A549 (cell line): ENCODE data around the gene VGLL1.

ENCODE experiments used
- CHD2 ChIP-seq: fragments of 150-350 bp; IDR thresholded peaks from 2 replicates; pipeline ENCODE4 v1.6.1; 2014; ENCODE audit warnings: low read length; ENCODE audit not compliant: partially characterized antibody
- CTCF ChIP-seq: fragments of >200 bp; sonication (Bioruptor Twin); formaldehyde crosslinking; IDR thresholded peaks from 3 replicates; pipeline ENCODE4 v1.5.1; 2016
- RAD21 ChIP-seq, 2 experiments: fragments of >200 bp in 1 of 2; sonication (Bioruptor Twin) in 1 of 2; formaldehyde crosslinking in 1 of 2; IDR thresholded peaks in 1 of 2; conservative IDR thresholded peaks in 1 of 2; 2 replicates in 1 of 2; 3 replicates in 1 of 2; pipeline ENCODE4 v1.6.1; 2012 to 2018; ENCODE audit warnings: inconsistent platforms in 1 of 2
- SMC3 ChIP-seq: fragments of >200 bp; sonication (Bioruptor Twin); formaldehyde crosslinking; IDR thresholded peaks from 3 replicates; pipeline ENCODE4 v1.6.1; 2018; ENCODE audit warnings: inconsistent platforms

GRCh38 chrX:136493011-136493410 is 39.0 kb upstream of the VGLL1 start:
- TF ChIP-seq CTCF (no peak), SMC3 (no peak), RAD21 (conservative IDR thresholded peaks at IDR 0.05 in 1 of 2, IDR thresholded peaks at IDR 0.05 in 1 of 2) (no peak), CHD2 (no peak)
